LNCaP clone FGC (cell line): ENCODE data around the gene UPB1.

Source experiments
- DNase-seq: peaks from one replicate; pipeline ENCODE4 v3.0.0-alpha.2; 2011; ENCODE audit warnings: low read depth
- H3K4me3 ChIP-seq: 2 replicates; pipeline ENCODE4 v1.5.1; 2011; ENCODE audit warnings: mild to moderate bottlenecking, low read depth, low read length, control low read depth
- TF ChIP-seq, protein P1 (sequence below): IDR thresholded peaks from 2 replicates; pipeline ENCODE4 v1.5.1; 2012; ENCODE audit warnings: mild to moderate bottlenecking; ENCODE audit not compliant: control insufficient read depth, insufficient read depth; ENCODE audit errors: extremely low read depth

Gene UPB1

DNA sequence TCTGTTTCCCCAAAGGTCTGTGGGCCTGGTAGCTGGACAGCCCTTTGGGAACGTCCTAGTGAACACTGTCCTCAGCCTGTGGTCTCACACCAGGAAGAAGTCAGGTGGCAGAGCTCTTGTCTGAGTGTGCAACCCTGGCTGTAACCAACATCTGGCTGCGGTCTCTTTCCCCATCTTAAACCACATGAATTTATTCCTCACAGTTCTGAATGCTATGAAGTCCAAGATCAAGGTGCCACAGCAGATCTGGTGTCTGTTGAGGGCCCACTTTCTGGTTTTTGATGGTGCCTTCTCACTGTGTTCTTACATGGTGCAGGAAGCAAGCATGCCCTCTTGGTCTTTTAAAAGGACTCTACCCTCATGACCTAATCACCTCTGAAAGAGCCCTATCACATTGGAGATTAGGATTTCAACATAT is 2.7 kb downstream of the UPB1 start:
- H3K4me3 ChIP-seq, result no peak overlapping the region
- TF ChIP-seq, protein P1, sequence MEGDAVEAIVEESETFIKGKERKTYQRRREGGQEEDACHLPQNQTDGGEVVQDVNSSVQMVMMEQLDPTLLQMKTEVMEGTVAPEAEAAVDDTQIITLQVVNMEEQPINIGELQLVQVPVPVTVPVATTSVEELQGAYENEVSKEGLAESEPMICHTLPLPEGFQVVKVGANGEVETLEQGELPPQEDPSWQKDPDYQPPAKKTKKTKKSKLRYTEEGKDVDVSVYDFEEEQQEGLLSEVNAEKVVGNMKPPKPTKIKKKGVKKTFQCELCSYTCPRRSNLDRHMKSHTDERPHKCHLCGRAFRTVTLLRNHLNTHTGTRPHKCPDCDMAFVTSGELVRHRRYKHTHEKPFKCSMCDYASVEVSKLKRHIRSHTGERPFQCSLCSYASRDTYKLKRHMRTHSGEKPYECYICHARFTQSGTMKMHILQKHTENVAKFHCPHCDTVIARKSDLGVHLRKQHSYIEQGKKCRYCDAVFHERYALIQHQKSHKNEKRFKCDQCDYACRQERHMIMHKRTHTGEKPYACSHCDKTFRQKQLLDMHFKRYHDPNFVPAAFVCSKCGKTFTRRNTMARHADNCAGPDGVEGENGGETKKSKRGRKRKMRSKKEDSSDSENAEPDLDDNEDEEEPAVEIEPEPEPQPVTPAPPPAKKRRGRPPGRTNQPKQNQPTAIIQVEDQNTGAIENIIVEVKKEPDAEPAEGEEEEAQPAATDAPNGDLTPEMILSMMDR, result no peak
- no peak for DNase-seq

DNA sequence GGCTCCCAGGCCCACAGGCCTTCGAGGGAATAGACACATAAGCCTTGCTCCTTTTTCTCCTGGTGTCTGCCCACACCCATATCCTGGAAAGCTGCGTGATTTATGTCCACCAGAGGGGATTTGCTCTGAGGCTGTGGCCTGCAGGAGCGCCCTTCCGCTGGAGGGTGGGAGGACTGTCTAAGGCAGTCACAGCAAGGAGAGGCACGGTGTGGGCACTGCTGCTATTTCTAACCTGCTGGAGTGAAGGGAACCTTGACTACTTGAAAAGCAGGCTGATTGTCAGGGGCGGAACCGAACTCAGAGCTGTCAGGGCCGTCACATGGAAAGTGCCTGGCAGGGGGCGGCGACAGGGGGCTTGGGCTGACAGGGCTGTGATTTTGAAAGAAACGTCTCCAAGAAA is 3.7 kb downstream of the UPB1 start:
- H3K4me3 ChIP-seq, result no peak overlapping the region
- no peak for DNase-seq
- TF ChIP-seq, protein P1, result no peak

GRCh38 chr22:24499706-24500276 is 4.7 kb downstream of the UPB1 start:
- TF ChIP-seq, protein P1, result no peak
- H3K4me3 ChIP-seq, result no peak overlapping the region
- no peak for DNase-seq

GRCh38 chr22:24500277-24500820 is 5.2 kb downstream of the UPB1 start:
- TF ChIP-seq, protein P1, result no peak
- DNase-seq, result peak; percentile 35
- H3K4me3 ChIP-seq, result no peak overlapping the region

DNA sequence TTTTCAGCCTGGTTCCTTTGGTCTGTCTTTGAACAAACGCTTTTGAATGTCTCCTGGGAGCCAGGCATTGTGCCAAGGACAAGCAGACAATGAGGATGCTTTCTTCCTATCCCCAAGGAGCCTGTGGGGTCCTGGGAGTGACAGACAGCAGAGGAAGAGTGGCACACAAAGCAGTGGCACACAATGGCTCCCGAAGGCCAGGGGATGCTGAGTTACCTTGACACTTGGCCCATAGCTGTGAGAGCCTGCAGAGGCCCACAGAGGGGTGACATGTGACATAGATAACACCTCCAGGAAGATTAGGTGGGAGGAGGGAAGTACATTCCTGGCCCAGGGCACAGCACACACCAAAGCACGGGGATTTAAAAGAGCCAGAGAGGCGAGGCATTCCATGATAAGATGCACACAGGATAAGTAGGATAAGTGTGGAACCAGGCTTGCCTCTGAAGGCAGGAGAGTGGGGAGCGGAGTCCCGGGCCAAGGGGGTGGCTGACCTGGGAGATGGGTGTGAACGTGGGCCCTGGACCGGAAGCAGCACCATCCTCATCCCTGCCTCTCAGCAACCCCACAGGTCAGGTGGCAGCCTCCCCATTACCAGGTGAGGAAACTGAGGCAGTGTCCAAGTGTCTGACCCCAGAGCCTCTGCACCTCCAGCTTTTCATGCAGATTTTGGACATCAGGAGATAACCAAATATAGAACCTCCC is 6.3 kb downstream of the UPB1 start:
- no peak for DNase-seq
- TF ChIP-seq, protein P1, result no peak
- no peak overlapping the region for H3K4me3 ChIP-seq

- H3K4me3 ChIP-seq, result no peak overlapping the region
- no peak for DNase-seq
- TF ChIP-seq, protein P1, result no peak
Measured at GRCh38 chr22:24502034-24502433, 6.9 kb downstream of the UPB1 start.
